ENCODE results near the gene DCLK1.

- TF ChIP-seq POLR2AphosphoS5 (IDR thresholded peaks at IDR 0.05; ENCODE audit: low read length) (no peak), POLR2AphosphoS2 (IDR thresholded peaks at IDR 0.05; ENCODE audit: low read depth, low read length) (no peak), KDM1A (IDR thresholded peaks at IDR 0.05; ENCODE audit: borderline replicate concordance) (no peak), TAF1 (IDR thresholded peaks at IDR 0.05; ENCODE audit: borderline replicate concordance, low read depth, low read length) (no peak), ASH2L (IDR thresholded peaks at IDR 0.05; ENCODE audit: borderline replicate concordance, low read depth) (no peak), MXI1 (IDR thresholded peaks at IDR 0.05; ENCODE audit: low read depth, low read length) (no peak), IRF4 (IDR thresholded peaks at IDR 0.05; ENCODE audit: low read depth, low read length) (no peak), YY1 (IDR thresholded peaks at IDR 0.05; ENCODE audit: low read depth, low read length) (no peak), BCL3 (IDR thresholded peaks at IDR 0.05; ENCODE audit: borderline replicate concordance, insufficient read depth, low read depth, low read length, poor library complexity, severe bottlenecking) (no peak)
- TF ChIP-seq, protein P1, sequence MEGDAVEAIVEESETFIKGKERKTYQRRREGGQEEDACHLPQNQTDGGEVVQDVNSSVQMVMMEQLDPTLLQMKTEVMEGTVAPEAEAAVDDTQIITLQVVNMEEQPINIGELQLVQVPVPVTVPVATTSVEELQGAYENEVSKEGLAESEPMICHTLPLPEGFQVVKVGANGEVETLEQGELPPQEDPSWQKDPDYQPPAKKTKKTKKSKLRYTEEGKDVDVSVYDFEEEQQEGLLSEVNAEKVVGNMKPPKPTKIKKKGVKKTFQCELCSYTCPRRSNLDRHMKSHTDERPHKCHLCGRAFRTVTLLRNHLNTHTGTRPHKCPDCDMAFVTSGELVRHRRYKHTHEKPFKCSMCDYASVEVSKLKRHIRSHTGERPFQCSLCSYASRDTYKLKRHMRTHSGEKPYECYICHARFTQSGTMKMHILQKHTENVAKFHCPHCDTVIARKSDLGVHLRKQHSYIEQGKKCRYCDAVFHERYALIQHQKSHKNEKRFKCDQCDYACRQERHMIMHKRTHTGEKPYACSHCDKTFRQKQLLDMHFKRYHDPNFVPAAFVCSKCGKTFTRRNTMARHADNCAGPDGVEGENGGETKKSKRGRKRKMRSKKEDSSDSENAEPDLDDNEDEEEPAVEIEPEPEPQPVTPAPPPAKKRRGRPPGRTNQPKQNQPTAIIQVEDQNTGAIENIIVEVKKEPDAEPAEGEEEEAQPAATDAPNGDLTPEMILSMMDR (IDR thresholded peaks at IDR 0.05 in 2 of 3, conservative IDR thresholded peaks at IDR 0.05 in 1 of 3; ENCODE audit: control insufficient read depth in 2 of 3, extremely low read depth in 1 of 3, insufficient read depth in 1 of 3, low read depth in 3 of 3, low read length in 3 of 3): no peak
- TF ChIP-seq, protein P2, sequence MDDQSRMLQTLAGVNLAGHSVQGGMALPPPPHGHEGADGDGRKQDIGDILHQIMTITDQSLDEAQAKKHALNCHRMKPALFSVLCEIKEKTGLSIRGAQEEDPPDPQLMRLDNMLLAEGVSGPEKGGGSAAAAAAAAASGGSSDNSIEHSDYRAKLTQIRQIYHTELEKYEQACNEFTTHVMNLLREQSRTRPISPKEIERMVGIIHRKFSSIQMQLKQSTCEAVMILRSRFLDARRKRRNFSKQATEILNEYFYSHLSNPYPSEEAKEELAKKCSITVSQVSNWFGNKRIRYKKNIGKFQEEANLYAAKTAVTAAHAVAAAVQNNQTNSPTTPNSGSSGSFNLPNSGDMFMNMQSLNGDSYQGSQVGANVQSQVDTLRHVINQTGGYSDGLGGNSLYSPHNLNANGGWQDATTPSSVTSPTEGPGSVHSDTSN (IDR thresholded peaks at IDR 0.05; ENCODE audit: insufficient replicate concordance, low read depth, low read length): no peak
Measured at GRCh38 chr13:35743165-35743564, 388.0 kb downstream of the DCLK1 start.
